8988T (cell line): ENCODE measurements around the gene PDZRN3.

Experiments
- DNase-seq: peaks from one replicate; pipeline ENCODE4 v3.0.0; 2011

The PDZRN3 gene

DNA sequence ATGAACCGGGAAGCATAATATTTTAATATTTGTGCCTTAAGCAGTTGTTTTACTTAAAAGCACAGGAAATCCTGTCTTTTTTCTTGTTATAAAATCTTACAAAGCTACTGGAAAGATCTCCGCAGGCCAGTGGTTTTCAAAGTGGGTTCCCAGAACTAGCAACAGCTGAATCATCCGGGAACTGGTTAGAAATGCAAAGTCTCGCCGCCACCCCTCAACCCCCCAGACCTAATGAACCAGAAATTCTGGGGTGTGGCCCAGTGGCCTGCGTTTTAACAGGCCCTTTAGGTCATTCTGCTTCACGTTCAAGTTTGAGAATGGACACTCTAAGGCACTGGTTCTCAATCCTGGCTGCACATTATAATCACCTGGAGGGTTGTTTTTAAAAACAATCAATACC is 74.7 kb downstream of the PDZRN3 start:
- DNase-seq: no peak

DNA sequence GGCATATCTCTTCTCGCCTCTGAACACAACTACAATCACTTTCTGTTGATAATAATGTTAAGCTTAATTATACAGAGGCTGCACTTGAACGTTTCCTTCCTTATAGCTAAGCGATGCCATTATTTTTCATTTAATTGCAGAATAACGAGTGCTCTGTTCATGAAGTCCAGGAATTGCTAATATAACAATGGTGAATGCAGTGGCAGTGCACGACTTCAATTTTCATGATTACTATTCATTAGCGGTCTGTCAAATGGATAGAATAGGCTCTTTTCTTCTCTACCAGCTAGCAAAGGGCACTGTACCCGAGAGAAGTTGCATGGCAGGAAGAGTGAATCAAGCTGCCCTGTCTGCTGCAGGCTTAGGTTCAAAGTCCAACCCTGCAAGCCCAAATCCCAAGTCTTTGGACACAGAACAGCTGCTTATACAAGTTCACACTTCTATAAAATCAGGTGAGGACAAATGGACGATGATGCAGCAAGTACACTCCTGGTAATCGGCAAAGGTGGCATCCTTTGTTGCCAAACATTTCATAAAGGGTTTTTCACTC is 75.6 kb downstream of the PDZRN3 start:
- DNase-seq: no peak

DNA sequence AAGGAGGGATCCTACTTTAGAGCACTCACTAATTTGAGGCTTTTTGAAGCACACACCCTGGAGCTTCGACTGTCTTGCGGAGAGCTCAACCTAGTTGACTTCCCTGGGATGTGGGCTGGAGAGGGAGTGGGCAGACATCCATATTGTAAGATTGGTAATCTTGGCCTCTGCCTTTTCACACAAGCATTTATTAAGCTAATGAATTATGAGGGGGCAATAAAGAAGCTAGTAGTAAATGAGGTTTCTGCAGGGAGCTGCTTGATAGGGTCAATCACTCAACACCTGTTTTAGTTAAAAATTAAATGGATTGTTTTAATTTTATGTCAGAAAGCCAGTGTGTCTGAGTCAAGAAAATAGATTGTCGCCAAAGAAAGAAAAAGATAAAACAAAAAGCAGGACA is 76.3 kb downstream of the PDZRN3 start:
- no peak for DNase-seq

DNA sequence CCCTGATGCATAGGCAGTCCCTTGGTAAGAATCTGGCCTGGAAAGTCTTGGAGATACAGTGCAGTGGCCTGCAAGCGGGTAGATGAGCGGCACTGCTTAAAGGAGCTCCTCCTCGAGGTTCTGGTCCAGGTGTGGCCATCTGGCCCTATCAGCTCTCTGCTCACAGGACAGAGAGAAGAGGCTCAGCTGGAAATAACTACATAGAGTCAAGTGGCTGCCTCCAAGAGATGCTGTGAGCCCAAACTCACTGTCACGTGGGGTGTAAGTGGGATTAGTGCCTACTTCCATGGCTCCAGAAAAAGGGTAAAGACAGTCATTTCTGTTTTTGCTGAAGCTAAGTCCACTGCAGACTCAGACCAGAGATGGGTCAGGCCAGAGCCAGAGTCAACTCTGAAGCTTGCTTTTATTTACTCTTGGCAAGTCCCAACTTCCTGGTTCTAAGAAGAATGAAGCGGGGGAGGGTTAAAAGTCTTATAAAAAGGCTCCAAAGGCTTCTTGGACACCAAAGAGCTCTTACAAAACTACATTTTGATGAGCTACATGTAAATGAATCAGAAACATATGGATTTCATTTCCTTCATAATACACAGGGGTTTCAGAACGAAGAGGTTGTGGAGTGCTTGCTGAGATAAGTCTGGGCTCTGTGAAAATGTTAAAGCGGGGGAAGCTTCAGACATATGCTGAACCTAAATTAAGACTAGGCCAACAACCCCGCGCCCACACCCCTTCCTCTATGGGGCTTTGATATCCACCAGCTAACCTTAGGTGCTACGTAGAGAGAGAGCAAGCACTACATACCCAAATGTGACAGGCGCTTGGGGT is 77.1 kb downstream of the PDZRN3 start:
- no peak for DNase-seq

DNA sequence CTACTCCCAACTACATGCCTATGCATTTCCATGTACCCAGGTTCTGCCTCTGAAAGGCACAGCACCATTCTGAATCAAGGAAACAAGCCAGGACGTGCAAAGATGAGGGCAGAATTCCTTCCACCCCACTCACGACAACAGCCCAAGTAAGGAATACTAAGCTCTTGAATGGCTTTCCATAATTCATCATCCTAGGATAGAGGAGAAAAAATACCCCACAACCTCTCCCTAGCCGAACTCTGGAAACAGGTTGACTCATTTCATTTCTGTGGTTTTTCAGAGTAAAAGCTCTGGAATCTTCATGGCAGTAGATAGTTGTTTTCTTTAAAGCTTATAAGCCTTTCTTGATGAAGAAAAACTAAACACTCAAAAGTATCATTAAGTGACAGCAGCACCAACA is 77.8 kb downstream of the PDZRN3 start:
- DNase-seq: no peak

DNA sequence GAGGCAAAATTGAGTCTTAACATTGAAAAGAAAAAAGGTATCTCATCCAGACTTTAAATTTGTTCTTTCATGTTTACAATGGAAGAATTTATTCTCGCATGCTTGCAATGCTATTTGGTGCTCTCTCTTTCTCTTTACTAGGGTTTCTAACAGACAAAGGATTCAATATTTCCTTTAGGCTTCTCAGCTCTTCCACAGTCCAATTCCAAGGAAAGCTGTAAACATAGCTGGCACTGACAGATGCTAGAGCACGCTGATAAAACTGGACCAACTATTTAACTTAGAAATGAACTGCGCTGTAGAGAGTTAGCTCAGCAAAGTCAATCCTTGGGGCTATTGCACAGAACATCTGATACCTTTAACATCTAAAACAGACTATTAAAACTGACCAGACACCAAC is 81.3 kb downstream of the PDZRN3 start:
- no peak for DNase-seq

DNA sequence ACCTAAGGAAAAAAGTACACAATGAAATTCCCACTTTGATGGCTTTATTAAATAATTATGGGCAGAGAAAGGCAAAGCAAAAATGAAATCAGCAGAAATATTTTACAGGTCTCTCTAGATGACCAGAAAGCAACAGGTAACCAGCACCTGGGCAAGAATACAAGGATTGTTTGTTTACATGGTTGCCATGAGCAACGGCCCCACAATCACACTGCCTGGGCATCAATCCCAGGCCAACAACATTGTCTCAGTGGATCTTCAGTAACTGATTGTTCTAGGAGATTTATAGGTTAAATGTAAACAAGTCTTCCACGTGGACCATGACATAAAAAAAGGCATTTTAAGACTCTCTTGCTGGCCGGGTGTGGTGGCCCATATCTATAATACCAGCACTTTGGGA is 82.6 kb downstream of the PDZRN3 start:
- DNase-seq: no peak

DNA sequence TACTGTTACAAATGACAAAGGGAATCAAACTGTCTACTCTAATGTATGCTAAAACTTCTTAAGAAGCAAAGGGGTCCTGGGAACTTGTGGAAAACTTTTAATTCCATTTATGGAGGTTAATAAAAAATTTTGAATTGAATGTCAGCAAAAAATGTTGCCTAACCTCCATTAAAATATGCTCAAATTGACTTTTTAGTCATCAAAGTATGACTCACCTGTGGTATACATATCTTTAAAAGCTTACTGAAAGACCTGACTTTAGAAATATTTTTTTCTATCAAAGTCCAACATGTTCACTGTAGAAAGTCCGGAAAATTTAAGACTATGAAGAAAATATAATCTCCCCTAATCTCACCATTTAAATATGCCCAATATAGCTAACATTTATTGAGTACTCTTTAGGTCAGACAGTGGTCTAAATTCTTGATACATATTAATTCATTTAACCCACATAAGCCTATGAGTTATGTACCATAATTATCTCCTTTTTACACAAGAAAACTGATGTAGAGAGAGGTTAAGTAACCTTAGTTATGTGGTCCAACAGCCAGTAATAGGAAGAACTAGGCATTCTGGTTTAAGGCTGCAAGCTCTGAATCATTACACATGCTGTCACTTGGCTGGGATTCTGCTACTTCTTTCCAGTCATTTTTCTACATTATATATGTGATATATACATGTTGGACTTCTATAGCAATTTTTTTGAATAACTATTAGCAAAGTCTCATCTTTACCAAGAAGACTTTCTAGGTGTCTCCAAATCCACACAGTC is 83.6 kb downstream of the PDZRN3 start:
- no peak for DNase-seq

DNA sequence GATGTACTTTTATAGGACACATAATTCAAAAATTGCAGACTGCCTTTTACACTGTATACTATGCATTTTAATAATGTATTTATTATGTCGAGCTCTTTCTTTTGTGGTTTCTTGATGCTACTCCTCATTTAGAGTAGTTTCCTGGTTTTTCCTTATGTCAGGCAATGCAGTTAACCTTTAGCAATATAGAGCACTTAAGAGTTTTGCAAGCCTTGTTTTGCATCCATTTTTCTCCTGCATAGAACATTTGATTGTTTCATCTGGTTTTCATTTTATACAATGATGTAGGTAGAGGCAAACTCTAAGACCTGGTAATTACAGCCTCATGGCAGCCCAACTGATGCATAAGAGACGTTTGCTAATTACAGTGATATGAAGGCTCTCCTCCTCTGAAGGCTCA is 86.3 kb downstream of the PDZRN3 start:
- no peak for DNase-seq

DNA sequence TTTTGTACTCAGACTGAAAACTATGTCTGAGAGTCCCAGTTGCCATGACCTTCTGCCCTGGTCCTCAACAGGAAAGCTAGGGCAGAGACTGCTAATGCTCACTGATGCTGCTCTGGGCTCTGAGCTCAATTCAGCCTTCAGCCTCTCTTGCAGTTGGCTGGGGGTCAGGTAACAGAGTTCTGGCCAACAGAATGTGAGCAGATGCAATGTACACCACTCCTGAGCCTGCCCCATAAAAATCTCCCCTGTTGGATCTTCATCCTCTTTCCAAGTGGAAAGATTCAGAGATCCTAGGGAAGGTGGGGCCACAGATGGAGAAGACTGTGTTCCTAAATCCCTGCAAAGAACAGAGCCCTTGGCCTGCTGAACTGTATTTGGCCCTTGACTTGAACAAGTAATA is 87.8 kb downstream of the PDZRN3 start:
- no peak for DNase-seq

DNA sequence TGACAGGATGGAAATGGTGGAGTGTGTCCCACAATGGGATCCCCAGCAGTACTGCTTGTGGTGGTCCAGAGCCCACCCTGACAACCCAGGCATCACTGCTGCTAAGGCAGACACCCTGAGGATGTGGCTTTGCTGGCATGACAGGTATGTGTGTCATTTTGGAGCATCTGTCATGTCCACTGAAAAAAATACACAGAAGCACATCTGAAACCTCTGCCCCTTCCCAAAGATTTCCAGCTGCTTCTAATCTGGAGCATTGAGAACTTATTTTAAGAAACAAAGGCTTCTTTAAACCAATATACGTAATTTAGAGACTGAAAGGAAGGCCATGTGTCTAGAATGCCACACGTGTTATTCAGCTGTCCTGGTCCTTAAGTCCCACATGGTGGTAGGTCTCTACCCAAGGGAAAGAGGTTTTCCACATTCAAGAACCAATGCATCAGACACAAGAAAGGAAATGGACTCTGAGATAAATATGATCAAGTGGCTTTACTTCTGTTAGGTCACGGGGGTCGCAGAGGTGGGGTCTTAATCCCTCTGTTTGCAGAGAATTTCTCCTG is 88.3 kb downstream of the PDZRN3 start:
- no peak for DNase-seq

DNA sequence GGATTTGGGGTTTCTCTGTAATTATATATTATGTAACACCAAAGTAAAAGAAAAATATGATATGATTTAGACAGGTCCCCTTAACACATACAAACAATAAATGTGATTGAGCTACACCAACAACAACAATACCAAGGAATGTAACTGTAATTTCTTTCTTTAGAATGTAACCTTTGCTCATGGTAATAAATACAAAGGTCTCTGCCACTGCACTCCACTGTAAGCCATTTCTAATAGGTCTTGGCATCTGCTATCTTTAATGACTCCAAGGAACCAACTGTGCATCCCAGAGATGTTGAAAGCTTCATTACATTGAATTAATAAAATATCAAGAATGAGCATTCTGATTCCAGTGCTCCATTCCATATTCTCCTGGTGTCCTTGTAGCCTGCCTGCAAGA is 88.8 kb downstream of the PDZRN3 start:
- no peak for DNase-seq

DNA sequence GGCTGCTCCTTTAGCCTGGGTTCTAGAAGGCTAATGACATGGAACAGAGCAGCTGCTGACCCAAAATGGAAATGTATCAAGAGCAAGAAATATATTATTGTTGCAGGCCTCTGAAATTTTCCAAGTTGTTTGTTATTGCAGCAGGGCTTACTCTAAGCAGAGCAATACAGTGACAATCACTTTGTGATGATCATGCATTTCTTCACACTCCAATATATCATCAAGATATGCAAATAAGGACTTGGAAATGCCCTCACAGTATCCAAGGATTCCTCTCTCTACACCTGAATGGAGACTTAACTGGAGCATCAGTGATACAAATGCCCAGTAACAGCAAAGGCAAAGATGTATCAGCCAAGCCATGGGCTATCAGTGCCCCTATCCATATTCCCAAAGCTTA is 89.6 kb downstream of the PDZRN3 start:
- DNase-seq: no peak

DNA sequence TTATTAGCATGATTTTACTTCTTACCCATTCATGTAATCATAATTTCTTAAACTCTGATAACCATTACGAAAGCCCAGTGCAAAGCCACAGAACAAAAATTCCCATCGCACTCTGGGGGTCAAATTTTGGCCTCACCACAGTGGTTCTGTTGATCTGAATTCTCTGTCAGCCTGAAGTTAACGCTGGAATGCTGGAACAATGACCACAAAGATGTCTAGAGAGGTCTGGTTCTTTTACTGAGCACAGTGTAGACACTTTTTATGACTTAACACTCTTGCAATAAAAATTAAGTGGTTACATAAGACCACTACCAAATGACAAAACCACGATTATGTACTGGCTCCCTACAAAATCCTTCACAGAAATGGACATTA is 94.7 kb downstream of the PDZRN3 start:
- no peak for DNase-seq

DNA sequence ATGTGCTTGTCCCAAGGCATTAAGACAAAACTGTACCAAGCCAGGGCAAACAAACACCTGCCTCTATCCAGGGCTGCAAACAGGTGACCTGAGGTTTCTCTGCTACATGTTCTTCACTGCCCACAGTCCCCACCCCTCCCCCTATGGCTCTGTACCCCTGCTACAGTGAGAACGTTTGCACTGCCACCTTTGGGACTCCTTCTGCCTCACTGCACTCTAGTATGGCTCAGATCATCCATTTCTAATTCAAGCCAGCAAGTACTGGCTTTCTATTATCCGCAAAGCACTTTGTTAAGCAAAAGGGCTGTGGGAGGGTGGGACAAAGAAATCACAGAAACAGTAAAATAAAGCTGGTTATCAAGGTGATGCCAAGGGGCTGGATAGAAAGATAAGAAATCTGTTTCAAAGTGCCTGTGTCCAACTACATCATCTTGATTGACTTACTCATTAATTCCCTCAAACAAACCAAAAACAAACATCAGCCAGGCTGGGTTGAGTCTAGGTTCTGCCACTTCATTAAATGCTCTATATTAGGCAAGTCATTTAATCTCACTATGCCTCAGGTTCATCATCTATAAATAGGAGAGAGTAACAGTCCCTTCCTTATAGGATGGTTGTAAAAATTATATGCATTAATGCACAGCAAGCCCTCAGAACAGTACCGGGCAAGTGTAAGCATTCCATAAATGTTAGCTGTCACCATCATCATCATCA is 95.3 kb downstream of the PDZRN3 start:
- no peak for DNase-seq

DNA sequence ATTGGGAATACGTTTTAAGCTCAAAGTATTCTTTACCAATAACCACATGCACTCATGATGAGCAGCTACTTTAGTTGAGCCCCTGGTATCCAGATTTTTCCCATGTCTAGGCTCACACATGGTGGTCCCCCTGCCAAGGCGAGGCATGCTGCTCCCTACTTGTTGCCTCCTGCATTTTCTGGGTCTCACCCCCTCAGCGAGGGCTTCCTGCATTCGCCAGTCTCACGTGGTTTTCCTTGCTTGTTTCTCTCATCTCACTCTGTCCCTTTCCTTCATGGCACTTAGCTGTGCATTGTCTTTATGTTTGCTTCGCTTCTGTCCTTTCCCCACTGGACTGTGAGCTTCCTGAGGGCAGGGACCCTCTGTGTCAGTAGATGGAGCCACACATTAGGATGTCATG is 99.2 kb downstream of the PDZRN3 start:
- DNase-seq: no peak

DNA sequence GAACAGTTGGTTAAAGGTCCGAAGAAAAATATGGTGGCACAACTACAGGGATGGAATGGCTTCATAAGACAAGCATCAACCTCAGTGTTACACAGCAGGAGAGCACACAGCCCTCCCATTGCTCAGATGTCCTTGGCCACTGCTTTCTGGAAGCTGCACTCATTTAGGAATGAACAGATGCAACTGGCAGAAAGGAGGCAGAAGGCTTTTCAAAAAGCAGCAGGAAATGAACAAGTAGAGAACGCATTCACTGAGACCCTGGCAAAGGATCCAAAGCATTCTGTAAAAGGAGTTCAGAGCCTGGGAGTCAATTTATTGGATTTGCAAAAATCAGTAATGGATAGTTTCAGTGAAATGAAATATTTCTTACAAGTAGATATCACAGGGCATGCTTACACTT is 101.1 kb downstream of the PDZRN3 start:
- DNase-seq: no peak

DNA sequence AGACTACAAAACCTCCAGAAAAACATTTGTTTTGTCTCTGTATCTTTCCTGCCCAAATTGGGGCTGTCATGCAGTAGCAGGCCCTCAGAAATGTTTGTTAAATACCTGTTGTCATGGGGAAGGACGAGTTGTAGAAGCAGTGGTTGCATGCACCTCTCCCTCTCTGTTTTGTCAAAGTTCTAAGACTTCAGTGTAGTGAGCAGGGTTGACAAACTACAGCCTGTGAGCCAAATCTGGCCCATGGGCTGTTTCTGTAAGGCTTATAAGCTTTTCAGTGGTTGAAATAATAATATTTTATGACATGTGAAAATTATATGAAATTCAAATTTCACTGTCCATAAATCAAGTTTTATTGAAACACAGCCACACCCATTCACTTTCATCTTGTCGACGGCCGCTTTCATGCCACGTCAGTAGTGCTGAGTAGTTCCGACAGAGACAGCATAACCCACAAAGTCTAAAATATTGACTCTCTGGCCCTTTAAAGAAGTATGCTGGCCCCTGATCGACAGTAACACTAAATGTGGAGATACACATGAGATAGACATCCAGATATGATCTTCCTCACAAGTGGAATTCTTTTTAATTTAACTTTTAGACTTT is 102.9 kb downstream of the PDZRN3 start:
- DNase-seq: no peak

DNA sequence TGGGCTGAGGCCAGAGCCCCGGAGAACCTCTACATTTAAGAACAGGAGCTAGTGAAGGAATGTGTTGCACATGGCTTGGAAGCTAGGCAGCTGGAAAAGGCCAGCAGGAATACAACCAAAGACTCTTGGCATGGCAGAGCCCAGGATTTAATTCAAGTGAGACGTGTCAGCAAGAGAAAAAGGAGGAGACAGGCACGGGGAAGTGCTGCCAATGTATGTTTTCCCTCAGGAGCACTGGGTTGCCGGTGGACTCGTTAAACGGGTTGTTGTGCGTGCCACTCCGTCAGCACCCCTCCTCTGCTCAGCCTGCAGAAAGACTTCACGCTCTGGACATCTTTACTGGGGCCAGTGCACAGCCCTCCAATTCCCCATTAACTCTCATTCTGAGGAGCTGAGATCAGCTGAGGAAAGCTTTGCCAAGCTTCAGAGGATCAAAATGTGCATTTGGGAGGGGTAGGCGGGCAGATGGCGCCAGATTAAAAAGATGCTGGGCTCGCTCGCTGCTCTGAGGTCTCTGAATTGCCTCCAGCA is 103.7 kb downstream of the PDZRN3 start:
- DNase-seq: no peak

DNA sequence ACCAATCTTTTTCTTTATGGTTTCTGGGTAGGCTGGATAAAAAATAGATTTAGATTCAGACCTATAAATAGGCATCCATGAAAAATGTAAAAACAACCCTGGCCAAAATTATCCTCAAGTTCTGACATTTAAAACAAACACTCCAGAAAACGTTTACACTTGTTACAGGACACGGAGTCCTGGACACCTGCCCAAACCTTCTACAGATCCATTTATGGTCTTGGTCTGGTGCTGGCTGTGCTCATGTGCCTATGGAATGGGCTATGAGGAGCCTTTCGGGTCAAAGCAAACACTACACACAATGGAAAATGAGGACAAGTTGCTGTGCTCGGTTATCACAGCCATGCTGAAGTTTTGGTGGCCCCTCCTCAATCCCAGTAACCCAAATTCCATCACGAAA is 108.1 kb downstream of the PDZRN3 start:
- DNase-seq: no peak

DNA sequence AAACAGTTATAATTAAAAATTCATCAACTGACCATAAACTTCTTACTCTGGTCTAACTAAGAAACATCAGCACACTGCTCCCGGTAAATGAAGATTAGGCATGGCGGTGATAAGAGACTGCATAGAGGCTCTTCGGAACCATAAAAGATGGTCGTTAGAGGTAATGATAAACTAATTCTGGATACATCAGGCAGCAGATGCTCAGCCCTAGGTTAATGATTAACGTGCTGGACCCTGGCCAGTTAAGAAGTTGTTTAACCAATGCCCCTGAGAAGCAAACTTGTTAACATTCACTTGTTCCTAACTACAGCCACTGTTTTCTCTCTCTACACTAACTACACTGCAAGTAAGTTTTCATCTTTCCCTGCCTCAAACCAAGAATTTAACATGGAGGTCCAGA is 111.5 kb downstream of the PDZRN3 start:
- no peak for DNase-seq
